Cardiac fibroblast (primary cell): ENCODE results near the gene SECISBP2.

Experiments
- DNase-seq, 2 donors: peaks; one replicate each; pipeline versions ENCODE4 v3.0.0 to v3.0.0-alpha.2; 2010; ENCODE audit warnings: low read depth in 2 of 2
- H3K4me3 ChIP-seq, 2 donors: replicated peaks in 1 of 2; 1 replicate in 1 of 2; 2 replicates in 1 of 2; pipeline ENCODE4 v1.5.1; 2011; ENCODE audit warnings: low read depth in 2 of 2, low read length in 2 of 2, mild to moderate bottlenecking in 2 of 2, moderate library complexity in 1 of 2
- TF ChIP-seq, protein P1 (sequence below): IDR thresholded peaks from one replicate; pipeline ENCODE4 v1.5.1; 2011; ENCODE audit warnings: low read depth, mild to moderate bottlenecking, low read length, inconsistent platforms

SECISBP2 gene

DNA sequence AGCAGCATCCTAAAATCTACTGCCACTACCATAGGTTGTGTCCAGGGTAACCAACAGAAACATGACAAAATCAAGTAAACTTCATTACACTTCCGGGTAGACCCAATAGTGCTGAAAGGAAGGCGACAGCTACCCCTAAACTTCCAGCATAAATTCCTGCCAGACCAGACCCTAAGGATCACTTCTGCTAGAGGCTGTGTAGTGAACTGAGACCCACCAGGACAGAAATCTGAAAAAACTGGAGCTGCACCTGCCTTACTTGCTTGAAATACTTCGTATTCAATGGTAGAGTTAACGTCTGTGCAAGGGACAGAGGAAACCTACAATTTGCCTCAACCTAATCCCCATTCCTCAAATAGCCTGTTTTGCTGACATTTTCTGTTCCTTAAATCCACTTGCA is 1.0 kb upstream of the SECISBP2 start:
- H3K4me3 ChIP-seq = no peak overlapping the region
- DNase-seq = no peak
- TF ChIP-seq, protein P1, sequence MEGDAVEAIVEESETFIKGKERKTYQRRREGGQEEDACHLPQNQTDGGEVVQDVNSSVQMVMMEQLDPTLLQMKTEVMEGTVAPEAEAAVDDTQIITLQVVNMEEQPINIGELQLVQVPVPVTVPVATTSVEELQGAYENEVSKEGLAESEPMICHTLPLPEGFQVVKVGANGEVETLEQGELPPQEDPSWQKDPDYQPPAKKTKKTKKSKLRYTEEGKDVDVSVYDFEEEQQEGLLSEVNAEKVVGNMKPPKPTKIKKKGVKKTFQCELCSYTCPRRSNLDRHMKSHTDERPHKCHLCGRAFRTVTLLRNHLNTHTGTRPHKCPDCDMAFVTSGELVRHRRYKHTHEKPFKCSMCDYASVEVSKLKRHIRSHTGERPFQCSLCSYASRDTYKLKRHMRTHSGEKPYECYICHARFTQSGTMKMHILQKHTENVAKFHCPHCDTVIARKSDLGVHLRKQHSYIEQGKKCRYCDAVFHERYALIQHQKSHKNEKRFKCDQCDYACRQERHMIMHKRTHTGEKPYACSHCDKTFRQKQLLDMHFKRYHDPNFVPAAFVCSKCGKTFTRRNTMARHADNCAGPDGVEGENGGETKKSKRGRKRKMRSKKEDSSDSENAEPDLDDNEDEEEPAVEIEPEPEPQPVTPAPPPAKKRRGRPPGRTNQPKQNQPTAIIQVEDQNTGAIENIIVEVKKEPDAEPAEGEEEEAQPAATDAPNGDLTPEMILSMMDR = no peak

DNA sequence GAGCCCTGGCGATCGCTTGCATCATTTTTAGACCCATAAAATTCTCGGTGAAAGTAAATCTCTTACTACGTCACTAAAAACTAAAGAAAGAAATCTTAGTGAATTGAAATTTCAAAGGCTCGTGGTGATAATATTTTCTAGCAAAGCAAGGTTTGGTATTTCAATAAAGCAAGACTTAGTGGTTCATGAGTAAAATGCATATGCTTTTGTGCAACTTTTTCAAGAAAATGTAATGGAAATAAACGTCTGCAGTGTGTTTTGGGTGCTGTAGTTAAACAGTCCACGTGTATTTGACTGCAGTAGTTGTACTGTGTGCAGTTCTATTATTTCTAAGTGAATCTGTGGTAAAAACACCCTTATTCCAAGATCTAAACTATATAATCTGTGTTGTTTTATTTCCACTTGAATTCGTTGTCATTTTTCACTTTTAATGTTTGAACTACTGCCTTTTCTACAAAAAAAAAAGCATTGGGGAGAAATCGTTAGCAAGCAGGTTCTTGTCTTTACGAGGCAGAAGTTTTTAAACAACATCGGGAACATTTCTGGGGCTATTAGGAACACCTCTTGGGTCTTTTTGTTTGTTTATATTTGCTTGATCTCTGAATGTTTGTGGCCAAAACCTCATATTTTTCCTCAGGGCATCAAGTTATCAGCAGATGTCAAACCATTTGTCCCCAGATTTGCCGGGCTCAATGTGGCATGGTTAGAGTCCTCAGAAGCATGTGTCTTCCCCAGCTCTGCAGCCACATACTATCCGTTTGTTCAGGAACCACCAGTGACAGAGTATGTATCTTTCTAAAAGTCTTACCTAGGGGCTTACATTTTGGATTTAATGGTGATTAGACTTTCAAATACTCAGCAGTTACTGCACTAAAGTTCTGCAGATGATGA is 960 bp downstream of the SECISBP2 start:
- H3K4me3 ChIP-seq = peak overlapping the region; percentile 59 to 70
- DNase-seq = no peak
- TF ChIP-seq, protein P1 = no peak

DNA sequence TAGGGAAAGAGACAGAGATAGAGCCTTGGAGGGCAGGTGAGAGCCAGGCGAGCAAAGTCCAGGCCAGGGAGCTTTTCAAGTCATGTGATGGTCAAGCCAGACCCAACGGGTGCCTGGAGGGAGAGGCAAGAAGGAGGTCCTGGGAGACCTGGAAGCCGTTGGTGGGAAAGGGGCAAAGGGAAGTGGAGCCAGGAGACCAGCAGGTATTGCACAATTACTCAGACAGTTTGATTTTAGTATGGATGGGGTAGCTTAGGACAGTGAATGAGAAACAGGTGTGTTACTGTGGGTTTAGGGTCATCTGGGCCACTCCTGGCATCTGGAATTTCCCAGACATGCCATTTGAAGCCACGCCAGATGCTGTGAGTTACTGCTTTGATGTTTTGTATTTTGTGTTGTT is 5.1 kb downstream of the SECISBP2 start:
- TF ChIP-seq, protein P1 = no peak
- H3K4me3 ChIP-seq = no peak overlapping the region
- no peak for DNase-seq

DNA sequence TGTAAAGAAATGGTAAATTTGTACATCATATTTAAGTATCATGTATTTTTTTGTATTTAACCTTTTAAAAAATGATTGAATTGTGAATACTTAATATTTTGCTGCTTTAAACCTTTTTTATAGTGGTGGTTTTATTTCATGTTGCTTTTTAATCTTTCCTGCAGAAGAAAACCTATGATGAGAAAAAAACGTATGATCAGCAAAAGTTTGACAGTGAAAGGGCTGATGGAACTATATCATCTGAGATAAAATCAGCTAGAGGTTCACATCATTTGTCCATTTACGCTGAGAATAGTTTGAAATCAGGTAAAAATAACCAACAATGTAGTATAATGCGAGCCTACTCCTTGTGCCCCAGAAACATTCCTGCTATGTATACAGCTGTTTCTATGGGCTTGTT is 7.4 kb downstream of the SECISBP2 start:
- DNase-seq = no peak
- H3K4me3 ChIP-seq = no peak overlapping the region
- TF ChIP-seq, protein P1 = no peak

DNA sequence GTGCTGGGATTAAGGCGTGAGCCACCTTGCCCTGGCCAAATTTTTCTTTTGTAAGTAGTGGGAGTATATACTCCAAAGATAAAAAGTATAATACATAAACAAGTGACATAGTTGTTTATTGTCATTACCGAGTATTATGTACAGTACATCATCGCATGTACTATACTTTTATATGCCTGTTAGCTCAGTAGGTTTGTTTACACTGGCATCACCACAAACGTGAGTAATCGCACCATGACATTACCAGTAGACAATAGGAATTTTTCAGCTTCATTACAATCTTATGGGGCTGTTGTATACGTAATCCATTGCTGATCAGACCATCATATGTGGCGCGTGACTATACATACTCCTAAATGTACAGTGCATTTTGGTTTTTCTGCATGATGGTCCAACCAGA is 9.8 kb downstream of the SECISBP2 start:
- DNase-seq = peak in 1 of 2 donors; percentile 30
- TF ChIP-seq, protein P1 = no peak
- no peak overlapping the region for H3K4me3 ChIP-seq

DNA sequence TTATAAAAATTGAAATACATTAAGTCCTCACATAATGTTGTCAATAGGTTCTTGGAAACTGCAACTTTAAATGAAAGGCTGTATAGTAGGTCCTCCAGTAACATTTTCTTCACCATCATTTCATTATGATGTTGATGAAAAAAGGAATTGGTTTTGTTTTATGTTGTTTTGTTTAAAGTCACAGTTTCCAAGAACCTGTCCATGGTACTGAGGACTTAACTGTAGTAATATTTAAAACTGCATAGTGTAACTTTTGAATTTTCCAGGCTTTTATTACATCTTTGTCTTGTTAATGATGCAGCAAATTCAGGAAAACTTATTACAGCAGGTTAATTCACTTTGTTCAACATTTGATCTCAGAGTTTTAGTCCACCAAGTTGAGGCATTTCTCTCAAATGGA is 11.6 kb downstream of the SECISBP2 start:
- TF ChIP-seq, protein P1 = no peak

More for the DNA sequence above, 11.6 kb downstream of the SECISBP2 start:
- H3K4me3 ChIP-seq = no peak overlapping the region
- no peak for DNase-seq
